H54 (cell line): ENCODE results near the gene CHRNA4.

Experiments used
- DNase-seq: peaks from one replicate; pipeline ENCODE4 v3.0.0; 2011; ENCODE audit warnings: low spot score, mixed read lengths; ENCODE audit not compliant: insufficient read length
- FAIRE-seq: peaks from 3 replicates; lab custom pipeline; 2011; peaks lifted over from hg19 to GRCh38; lab: Jason Lieb, UNC
- POLR2A ChIP-seq: IDR thresholded peaks from 2 replicates; pipeline ENCODE4 v1.6.1; 2011; ENCODE audit warnings: low read depth, mild to moderate bottlenecking, low read length

The CHRNA4 gene

DNA sequence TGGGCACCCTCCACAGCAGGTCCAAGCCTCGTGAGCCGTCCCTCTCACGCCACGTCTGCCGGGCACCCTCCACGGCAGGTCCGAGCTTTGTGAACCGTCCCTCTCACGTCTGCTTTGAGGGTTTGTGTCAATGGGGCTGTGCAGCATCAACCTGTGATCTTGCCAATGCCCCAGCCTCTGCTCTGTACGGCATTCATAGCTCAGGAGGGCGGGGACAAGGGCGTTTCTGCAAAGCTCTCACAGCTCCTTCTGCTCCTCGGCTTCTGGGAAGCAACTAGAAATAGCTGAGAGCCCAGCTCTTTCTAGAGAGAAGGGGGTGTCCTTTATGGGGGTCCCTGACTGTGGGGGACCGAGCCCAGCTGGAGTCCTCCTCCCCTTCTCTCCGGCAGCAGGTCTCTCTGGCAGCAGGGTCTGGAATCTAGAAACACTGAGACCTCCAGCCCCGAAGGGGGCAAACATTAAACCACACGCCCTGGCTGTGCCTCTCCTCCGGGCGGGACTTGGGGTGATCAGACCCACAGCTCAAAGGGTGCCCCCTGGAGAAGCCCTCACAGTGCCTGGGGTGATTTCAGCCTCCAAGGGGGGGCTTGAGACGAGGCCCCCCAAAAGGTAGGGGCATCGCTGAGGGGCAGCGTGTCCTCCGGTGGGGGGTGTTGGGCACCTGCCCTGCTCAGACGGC is 41.2 kb upstream of the CHRNA4 start:
- TF ChIP-seq POLR2A: no peak
- DNase-seq (no peak), FAIRE-seq (no peak)

GRCh38 chr20:63401384-63402110 is 40.4 kb upstream of the CHRNA4 start:
- DNase-seq (no peak), FAIRE-seq (no peak)
- TF ChIP-seq POLR2A: no peak

DNA sequence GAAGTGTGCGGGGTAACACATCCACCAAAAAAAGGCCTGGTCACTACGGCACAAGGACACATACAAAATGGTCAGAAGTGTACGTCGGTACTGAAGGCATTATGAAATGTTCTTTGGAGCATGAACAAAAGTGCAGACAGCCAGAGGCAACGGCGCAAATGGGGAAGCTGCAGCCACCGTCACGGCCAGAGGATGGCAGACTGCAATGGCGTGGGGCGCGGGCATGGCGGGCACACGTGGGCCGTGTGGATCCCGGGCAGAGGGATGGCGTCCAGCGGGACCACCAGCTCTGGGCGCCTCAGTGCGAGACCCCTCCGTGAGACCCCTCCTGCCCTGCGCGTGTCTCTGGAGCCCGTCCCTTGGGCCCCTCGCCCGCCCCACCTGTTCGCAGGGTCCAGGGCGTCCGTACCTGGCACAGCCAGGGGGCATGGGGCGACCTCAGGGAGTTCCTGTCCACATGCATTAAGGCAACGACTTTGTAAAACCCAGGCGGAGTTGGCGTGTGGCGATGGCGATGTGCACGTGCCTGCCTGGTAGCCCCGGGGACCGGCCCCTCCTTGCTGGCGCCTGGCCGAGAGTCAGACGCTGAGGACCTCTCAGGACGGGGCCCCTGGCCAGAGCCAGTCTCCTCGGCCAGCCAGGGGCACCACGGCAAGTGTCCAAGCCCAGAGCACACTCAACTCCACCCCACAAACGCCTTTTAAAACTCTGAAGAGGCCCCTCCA is 39.5 kb upstream of the CHRNA4 start:
- FAIRE-seq (no peak), DNase-seq (no peak)
- TF ChIP-seq POLR2A: no peak

DNA sequence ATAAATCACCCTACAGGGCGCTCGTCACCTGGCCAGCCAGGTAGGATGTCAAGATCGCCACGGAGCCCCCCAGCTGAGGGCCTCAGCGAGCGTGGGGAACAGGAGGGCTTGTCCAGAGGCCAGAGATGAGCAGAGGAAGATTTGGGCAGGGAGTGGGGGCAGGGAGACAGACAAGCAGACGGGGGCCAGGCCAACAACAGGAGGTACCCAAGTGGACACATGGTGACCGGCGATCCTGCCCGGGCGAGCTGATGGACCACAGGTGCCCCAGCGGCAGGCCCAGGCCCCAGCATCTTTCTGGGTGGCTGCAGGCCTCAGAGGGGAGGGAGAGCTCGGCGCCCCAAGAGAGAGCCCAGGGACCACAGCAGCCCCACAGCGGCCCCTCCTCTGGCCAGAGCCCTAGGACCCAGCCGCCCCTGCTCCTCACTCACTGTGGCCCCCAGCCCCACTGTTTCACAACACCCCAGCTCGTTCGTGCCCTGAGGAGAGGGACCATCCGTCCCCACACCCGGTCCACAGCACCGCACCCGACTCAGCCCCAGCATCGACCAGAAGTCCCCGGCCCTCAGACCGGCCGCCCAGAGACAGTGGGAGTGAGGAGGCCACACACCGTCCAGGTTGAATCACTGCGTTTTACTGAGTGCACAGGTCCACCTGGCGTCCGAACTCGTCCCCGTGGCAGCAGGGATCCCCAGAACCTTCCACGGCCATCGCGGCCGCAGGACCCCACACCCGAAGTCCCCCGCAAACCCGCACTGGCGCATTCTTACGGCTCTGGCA is 38.6 kb upstream of the CHRNA4 start:
- FAIRE-seq (no peak), DNase-seq (no peak)
- no peak for TF ChIP-seq POLR2A

GRCh38 chr20:63398744-63399514 is 37.8 kb upstream of the CHRNA4 start:
- no peak for TF ChIP-seq POLR2A
- no peak for FAIRE-seq
- no peak for DNase-seq

GRCh38 chr20:63397946-63398450 is 36.8 kb upstream of the CHRNA4 start:
- TF ChIP-seq POLR2A: no peak
- DNase-seq (no peak), FAIRE-seq (no peak)

GRCh38 chr20:63397155-63397843 is 36.1 kb upstream of the CHRNA4 start:
- no peak for FAIRE-seq
- DNase-seq: no peak
- TF ChIP-seq POLR2A: no peak

- no peak for TF ChIP-seq POLR2A
- no peak for FAIRE-seq
- no peak for DNase-seq
These were observed 35.2 kb upstream of the CHRNA4 start for GRCh38 chr20:63396300-63396699.

DNA sequence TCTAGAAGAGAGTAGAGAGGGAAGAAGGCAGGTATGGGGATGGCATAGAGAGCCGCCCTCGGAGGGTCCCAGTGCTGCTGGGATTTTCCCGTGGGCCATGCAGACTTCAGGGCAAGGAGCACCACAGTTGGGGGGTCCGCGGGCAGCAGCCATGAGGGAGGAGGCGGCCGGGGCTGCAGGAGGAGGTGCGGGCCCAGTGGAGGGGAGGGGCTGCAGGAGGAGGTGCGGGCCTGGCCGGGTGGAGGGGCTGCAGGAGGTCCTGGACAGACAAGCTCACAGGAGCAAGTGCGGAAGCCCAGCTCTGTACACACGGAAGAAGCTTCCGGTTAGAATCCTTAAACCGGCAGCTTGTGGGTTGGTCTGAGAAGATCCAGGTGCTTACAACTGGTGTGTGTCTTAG is 34.6 kb upstream of the CHRNA4 start:
- no peak for TF ChIP-seq POLR2A
- no peak for DNase-seq
- FAIRE-seq: no peak

DNA sequence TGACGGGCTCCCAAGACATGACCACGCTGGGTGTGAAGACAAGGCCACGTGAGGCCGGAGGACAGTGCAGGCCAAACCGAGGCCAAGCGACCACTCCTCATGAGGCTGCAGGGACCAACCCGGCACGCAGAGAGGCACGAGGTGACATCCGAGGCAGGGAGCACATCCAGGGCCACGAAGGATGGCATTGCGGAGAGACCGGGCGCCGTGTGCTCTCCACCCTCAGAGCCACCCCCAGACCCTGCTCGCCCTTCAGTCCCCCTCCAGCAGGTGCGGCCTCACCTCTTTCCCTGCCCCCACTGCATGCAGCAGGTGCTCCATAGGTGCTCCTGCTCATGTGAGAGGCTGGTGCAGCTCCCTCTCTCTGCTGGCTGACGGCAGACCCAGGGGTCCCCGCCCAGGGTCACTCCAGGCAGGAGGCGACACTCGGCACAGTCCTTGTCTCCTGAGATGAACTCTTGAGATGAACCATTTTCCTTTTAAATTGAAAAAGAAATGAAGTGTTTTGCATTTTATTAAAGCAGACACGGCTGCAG is 33.8 kb upstream of the CHRNA4 start:
- no peak for TF ChIP-seq POLR2A
- FAIRE-seq (no peak), DNase-seq (no peak)

DNA sequence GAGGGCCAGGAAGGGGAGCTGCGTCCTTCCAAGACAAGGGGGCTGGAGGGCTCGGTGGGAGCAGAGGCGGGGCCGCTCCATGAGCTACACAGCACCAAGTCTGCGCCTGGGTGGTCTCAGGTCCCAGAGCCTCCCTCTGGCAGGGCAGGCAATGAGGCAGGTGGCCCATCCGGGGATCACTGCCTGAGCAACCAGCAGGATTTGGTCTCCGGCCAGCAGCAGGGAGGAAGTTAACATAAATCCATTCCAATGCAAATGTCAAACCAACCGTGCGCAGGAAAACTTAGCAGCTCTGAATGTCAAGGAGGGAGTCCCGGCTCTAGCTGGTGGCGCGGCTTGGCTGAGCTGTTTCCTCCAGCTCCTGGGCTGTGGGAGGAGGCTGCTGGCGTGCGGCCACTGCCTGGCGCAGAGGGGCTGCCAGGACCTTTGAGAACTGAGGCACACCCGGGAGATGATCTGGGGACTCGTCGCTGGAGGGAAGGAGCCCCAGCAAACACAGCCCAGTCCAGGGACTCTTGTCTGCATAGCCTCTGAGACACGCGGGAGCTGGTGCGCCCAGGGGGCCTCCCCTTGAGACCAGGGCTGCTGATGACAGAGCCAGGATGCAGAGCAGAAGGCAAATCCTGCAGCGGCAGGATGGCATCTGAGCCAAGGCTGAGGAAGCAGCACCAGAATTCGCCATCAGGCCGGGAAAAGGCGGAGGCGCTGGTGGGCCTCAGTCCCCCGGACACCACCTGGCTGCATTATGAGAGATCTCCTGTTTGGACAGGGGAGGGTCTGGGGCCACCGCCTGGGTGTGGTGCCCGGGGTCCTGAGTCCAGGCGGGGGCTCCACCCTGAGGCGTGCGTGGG is 33.1 kb upstream of the CHRNA4 start:
- TF ChIP-seq POLR2A: no peak
- FAIRE-seq (no peak), DNase-seq (no peak)
